NB4 (cell line): ENCODE measurements around the gene SGCD.

ENCODE experiments used
- CTCF ChIP-seq: IDR thresholded peaks from one replicate; pipeline ENCODE4 v1.5.1; 2012; ENCODE audit warnings: low read depth, low read length
- POLR2A ChIP-seq: IDR thresholded peaks from 2 replicates; pipeline ENCODE4 v1.6.1; 2011; ENCODE audit warnings: mild to moderate bottlenecking; ENCODE audit not compliant: insufficient read length; ENCODE audit errors: extremely low read depth

- no peak for TF ChIP-seq POLR2A
- no peak for TF ChIP-seq CTCF
Observed at GRCh38 chr5:156589946-156590216, 262.9 kb downstream of the SGCD start.
